ENCODE measurements around the gene COPRS.

DNA sequence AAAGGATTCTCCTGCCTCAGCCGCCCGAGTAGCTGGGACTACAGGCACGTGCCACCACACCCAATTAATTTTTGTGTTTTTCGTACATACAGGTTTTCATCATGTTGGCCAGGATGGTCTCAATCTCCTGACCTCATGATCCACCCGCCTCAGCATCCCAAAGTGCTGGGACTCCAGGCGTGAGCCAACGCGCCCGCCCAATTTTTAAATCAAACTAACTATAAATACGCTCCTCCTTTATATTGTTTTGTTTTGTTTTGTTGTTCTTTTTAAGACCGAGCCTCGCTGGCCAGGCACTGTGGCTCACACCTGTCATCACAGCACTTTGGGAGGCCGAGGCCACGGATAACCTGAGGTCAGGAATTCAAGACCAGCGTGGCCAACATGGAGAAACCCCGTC lies 44.4 kb upstream of the COPRS start:
- TF ChIP-seq, protein P1, sequence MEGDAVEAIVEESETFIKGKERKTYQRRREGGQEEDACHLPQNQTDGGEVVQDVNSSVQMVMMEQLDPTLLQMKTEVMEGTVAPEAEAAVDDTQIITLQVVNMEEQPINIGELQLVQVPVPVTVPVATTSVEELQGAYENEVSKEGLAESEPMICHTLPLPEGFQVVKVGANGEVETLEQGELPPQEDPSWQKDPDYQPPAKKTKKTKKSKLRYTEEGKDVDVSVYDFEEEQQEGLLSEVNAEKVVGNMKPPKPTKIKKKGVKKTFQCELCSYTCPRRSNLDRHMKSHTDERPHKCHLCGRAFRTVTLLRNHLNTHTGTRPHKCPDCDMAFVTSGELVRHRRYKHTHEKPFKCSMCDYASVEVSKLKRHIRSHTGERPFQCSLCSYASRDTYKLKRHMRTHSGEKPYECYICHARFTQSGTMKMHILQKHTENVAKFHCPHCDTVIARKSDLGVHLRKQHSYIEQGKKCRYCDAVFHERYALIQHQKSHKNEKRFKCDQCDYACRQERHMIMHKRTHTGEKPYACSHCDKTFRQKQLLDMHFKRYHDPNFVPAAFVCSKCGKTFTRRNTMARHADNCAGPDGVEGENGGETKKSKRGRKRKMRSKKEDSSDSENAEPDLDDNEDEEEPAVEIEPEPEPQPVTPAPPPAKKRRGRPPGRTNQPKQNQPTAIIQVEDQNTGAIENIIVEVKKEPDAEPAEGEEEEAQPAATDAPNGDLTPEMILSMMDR (conservative IDR thresholded peaks at IDR 0.05; ENCODE audit: low read depth, low read length), result no peak
- no peak for TF ChIP-seq RFX5 (IDR thresholded peaks at IDR 0.05; ENCODE audit: low read depth, low read length)
- TF ChIP-seq MAFK (IDR thresholded peaks at IDR 0.05; ENCODE audit: low read depth, low read length), result no peak
- TF ChIP-seq POLR2A (IDR thresholded peaks at IDR 0.05; ENCODE audit: low read depth, low read length), result no peak
- TF ChIP-seq CEBPB (IDR thresholded peaks at IDR 0.05; ENCODE audit: low read depth, low read length), result no peak
- no peak for TF ChIP-seq RAD21 (IDR thresholded peaks at IDR 0.05; ENCODE audit: low read length)
- TF ChIP-seq SMC3 (IDR thresholded peaks at IDR 0.05; ENCODE audit: low read depth, low read length), result no peak
